Lung (tissue), 12 donors: ENCODE results near the gene PACSIN1. TPM values are rescaled to one million over a fixed set of nuclear protein-coding genes. Genes with fewer than 3 reads are reported as not detected.

Experiments
- ATAC-seq: fragments of 200-7000 bp; cut with Tn5 transposase; one replicate; pipeline ENCODE4 v1.9.1; 2020; ENCODE audit warnings: moderate number of reproducible peaks; ENCODE audit not compliant: insufficient read depth, low FRiP score
- DNase-seq, 3 donors: peaks; one replicate each; pipeline ENCODE4 v3.0.0-alpha.2; 2013 to 2017
- H3K27ac ChIP-seq, 2 donors: one replicate each; pipeline ENCODE4 v1.5.1; 2013; ENCODE audit warnings: mild to moderate bottlenecking in 2 of 2, moderate library complexity in 2 of 2, control low read depth in 1 of 2, inconsistent platforms in 1 of 2, low read depth in 1 of 2, low read length in 1 of 2
- H3K27me3 ChIP-seq, 3 donors: one replicate each; pipeline ENCODE4 v1.5.1; 2013; ENCODE audit warnings: low read length in 2 of 3; ENCODE audit not compliant: control insufficient read depth in 3 of 3, insufficient read depth in 3 of 3
- H3K36me3 ChIP-seq, 4 donors: one replicate each; pipeline ENCODE4 v1.5.1; 2013; ENCODE audit warnings: low read length in 4 of 4, mild to moderate bottlenecking in 1 of 4, moderate library complexity in 1 of 4; ENCODE audit not compliant: control insufficient read depth in 4 of 4, insufficient read depth in 4 of 4
- H3K4me1 ChIP-seq, 5 donors: one replicate each; pipeline ENCODE4 v1.5.1; 2013; ENCODE audit warnings: low read length in 5 of 5, mild to moderate bottlenecking in 2 of 5, moderate library complexity in 1 of 5; ENCODE audit not compliant: control insufficient read depth in 5 of 5, insufficient read depth in 5 of 5
- H3K4me3 ChIP-seq: one replicate; pipeline ENCODE4 v1.5.1; 2013; ENCODE audit warnings: mild to moderate bottlenecking, control low read depth, moderate library complexity
- H3K9ac ChIP-seq, 2 donors: one replicate each; pipeline ENCODE4 v1.5.1; 2013; ENCODE audit warnings: low read length in 2 of 2, control low read depth in 1 of 2; ENCODE audit not compliant: insufficient read depth in 1 of 2
- H3K9me3 ChIP-seq, 4 donors: one replicate each; pipeline ENCODE4 v1.5.1; 2013; ENCODE audit warnings: low read length in 3 of 4, mild to moderate bottlenecking in 1 of 4, moderate library complexity in 1 of 4; ENCODE audit not compliant: control insufficient read depth in 4 of 4, insufficient read depth in 3 of 4
- WGBS, 2 donors: extraction: QIAGEN DNeasy Blood & Tissue Kit; methylation state at CpG; one replicate each; pipeline ENCODE4 v1.1.7; 2013; 5-methylcytosine and 5-hydroxymethylcytosine counted together
- polyA plus RNA-seq, 2 donors: library from polyadenylated mRNA; stranded (reverse); fragments of 200-250 nt; gene quantifications; one replicate each; pipeline ENCODE4 v1.2.1, GENCODE V29; 2013
- total RNA-seq, 2 donors: library from RNA; depleted of rRNA in 1 of 2; stranded (reverse); fragments of >200 nt in 1 of 2; gene quantifications; one replicate each; pipeline ENCODE4 v1.2.1, GENCODE V29; 2014 to 2021
- TF ChIP-seq, protein P1 (sequence below): IDR thresholded peaks from 2 replicates; pipeline ENCODE4 v1.5.1; 2012; ENCODE audit warnings: mild to moderate bottlenecking; ENCODE audit errors: control extremely low read depth, extremely low read depth
- donor health status: control.
- donor health status: control.
- donor health status: Bipolar disorder and iron deficiency.
- donor health status: healthy.
- donor health status: DM: yes; HTN: yes; CAD: no.

PACSIN1 gene
- total and polyA plus RNA-seq, 4 donors = 0.02 to 0.17 (median 0.12) TPM

DNA sequence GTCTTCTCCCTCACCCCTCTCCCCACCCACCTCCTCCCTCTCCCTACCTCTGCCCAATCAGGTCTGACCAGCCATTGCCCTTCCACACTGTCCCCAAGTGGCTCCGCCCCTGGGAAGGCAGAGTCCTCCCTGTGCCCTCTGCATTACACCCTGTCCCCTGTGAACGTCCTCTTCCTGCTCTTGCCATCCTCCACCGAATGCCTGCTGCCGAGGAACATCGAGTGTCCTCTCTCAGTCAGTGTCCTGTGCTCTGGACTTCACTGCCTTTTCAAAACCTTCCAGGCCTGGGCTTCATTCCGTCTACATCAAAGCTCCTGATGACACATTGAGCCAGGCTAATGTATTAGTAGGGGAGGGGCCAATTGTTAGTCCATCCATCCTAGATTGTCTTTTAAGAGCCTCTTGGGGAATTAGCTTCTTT lies 3.3 kb upstream of the PACSIN1 start:
- Histone ChIP-seq H3K27ac (no peak overlapping the region), H3K4me1 (peaks cover 0 to 5% (median 0%) of the 10 kb centered on the region in 5 donors), H3K4me3 (no peak overlapping the region), H3K27me3 (peaks cover 0 to 12% (median 9%) of the 10 kb centered on the region in 3 donors), H3K9me3 (no peaks in the 10 kb centered on the region), H3K36me3 (no peaks in the 10 kb centered on the region), H3K9ac (no peak overlapping the region)
- peak; percentile 26 to 49 (median 35) for DNase-seq
- 24 to 46% methylated on average over 6 of the region's 6 CpGs for WGBS, 2 donors
- TF ChIP-seq, protein P1, sequence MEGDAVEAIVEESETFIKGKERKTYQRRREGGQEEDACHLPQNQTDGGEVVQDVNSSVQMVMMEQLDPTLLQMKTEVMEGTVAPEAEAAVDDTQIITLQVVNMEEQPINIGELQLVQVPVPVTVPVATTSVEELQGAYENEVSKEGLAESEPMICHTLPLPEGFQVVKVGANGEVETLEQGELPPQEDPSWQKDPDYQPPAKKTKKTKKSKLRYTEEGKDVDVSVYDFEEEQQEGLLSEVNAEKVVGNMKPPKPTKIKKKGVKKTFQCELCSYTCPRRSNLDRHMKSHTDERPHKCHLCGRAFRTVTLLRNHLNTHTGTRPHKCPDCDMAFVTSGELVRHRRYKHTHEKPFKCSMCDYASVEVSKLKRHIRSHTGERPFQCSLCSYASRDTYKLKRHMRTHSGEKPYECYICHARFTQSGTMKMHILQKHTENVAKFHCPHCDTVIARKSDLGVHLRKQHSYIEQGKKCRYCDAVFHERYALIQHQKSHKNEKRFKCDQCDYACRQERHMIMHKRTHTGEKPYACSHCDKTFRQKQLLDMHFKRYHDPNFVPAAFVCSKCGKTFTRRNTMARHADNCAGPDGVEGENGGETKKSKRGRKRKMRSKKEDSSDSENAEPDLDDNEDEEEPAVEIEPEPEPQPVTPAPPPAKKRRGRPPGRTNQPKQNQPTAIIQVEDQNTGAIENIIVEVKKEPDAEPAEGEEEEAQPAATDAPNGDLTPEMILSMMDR = no peak
- no peak for ATAC-seq

DNA sequence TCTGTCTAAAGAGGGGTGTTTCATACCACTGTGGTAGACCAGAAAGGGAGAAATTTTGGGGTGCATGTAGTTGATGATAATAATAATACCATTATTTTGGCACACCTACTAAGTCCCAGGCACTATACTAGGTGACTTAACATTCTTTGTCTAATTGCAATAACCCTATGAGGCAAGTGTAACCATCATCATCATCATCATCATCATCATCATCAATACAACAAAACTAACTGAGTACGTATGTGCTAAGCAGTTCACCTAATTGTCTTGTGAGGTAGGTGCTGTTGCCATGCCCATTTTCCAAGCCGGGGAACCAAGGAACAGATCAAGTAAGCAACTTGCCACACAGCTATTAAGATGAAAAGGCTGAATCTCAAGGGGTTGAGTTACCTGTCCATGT lies 2.6 kb upstream of the PACSIN1 start:
- Histone ChIP-seq H3K36me3 (no peaks in the 10 kb centered on the region), H3K27me3 (peaks cover 0 to 12% (median 9%) of the 10 kb centered on the region in 3 donors), H3K4me1 (peaks cover 0 to 5% (median 0%) of the 10 kb centered on the region in 5 donors), H3K9ac (no peak overlapping the region), H3K27ac (no peak overlapping the region), H3K9me3 (no peaks in the 10 kb centered on the region), H3K4me3 (no peak overlapping the region)
- DNase-seq (no peak), ATAC-seq (no peak)
- 92 to 93% methylated on average over 2 of the region's 2 CpGs for WGBS, 2 donors
- TF ChIP-seq, protein P1 = no peak

DNA sequence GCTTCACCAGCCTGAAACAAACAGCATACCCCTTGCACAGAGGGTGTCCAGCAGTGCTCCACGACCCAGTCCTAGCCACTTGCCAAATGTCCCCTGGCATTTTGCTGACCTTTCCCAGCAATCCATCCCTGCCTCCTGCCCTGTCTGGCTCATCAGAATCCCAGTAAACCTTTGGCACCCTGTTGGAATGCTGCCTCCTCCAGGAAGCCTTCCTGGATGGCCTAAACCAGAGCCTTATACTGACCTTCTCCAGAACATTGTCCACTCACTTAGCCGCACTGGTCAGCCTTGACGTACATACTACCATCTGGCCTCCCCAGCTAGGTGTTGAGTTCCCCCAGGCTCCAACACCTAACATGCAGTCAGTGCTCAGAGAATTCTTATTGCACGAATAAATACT lies 2.0 kb upstream of the PACSIN1 start:
- H3K4me3 ChIP-seq = no peak overlapping the region
- no peaks in the 10 kb centered on the region for H3K9me3 ChIP-seq
- ATAC-seq (no peak), DNase-seq (no peak)
- H3K9ac ChIP-seq = no peak overlapping the region
- peaks cover 0 to 5% (median 0%) of the 10 kb centered on the region in 5 donors for H3K4me1 ChIP-seq
- peaks cover 0 to 12% (median 9%) of the 10 kb centered on the region in 3 donors for H3K27me3 ChIP-seq
- H3K27ac ChIP-seq = no peak overlapping the region
- 59 to 82% methylated on average over 4 of the region's 4 CpGs for WGBS, 2 donors
- no peaks in the 10 kb centered on the region for H3K36me3 ChIP-seq
- TF ChIP-seq, protein P1 = no peak
